K562 (cell line): ENCODE data around the gene PPP1R15B. TPM values are rescaled to one million over a fixed set of nuclear protein-coding genes. Genes with fewer than 3 reads are reported as not detected.

Experiments used
- ATAC-seq: fragments of 200-7000 bp; cut with Tn5 transposase; 3 replicates; pipeline ENCODE4 v1.9.1; 2020; ENCODE audit warnings: moderate library complexity
- BruUV-seq: library from RNA; stranded (reverse); fragments of 400-500 nt; replicated peaks from 2 replicates; lab custom pipeline; 2021; lab: Mats Ljungman, UMichigan
- CTCF ChIA-PET: fragments of 300-600 bp; formaldehyde crosslinking; extraction: SDS; loops from one replicate; lab custom pipeline; 2021; ENCODE audit warnings: low intra/inter-chr PET ratio; lab: Yijun Ruan, JAX
- POLR2A ChIA-PET: fragments of 300-600, 350-650 bp; sonication (Branson Sonifier 250); formaldehyde crosslinking; extraction: SDS; loops from one replicate; lab custom pipeline; 2021; ENCODE audit warnings: antibody characterized with exemption, inconsistent platforms; lab: Yijun Ruan, JAX
- DNase-seq, 4 experiments: peaks; one replicate each; pipeline versions ENCODE4 v3.0.0 to v3.0.0-alpha.2; 2011 to 2018; ENCODE audit warnings: low spot score in 3 of 4, mixed read lengths in 3 of 4; ENCODE audit errors: extremely low read depth in 1 of 4
- FAIRE-seq: peaks from 2 replicates; lab custom pipeline; 2011; peaks lifted over from hg19 to GRCh38; lab: Jason Lieb, UNC
- H2AFZ ChIP-seq: 2 replicates; pipeline ENCODE4 v1.6.0; 2011; ENCODE audit warnings: low read depth, low read length, control low read depth, inconsistent platforms
- H3K27ac ChIP-seq: fragments of 200-600 bp; 3 replicates; pipeline ENCODE4 v1.8.0; 2011; ENCODE audit warnings: low read depth, mild to moderate bottlenecking, control low read depth, inconsistent platforms, low read length, moderate library complexity, mixed read lengths; ENCODE audit errors: extremely low read depth
- H3K27me3 ChIP-seq, 2 experiments: fragments of 300-600 bp in 1 of 2; 2 replicates in 1 of 2; 3 replicates in 1 of 2; pipeline versions ENCODE4 v1.6.0 to v1.8.0; 2011; ENCODE audit warnings: inconsistent platforms in 2 of 2, low read length in 2 of 2, mild to moderate bottlenecking in 1 of 2, mixed read lengths in 1 of 2, moderate library complexity in 1 of 2; ENCODE audit not compliant: control insufficient read depth in 2 of 2, insufficient read depth in 2 of 2
- H3K36me3 ChIP-seq: fragments of 300-600 bp; 3 replicates; pipeline ENCODE4 v1.8.0; 2011; ENCODE audit warnings: mild to moderate bottlenecking, low read length, inconsistent platforms; ENCODE audit not compliant: control insufficient read depth, insufficient read depth
- H3K4me1 ChIP-seq, 2 experiments: fragments of 200-600 bp in 1 of 2; replicated peaks in 1 of 2; 2 replicates in 1 of 2; 3 replicates in 1 of 2; pipeline versions ENCODE4 v1.5.1 to v1.8.0; 2011; ENCODE audit warnings: inconsistent platforms in 2 of 2, low read length in 2 of 2, mild to moderate bottlenecking in 1 of 2, mixed read lengths in 1 of 2, moderate library complexity in 1 of 2; ENCODE audit not compliant: control insufficient read depth in 2 of 2, insufficient read depth in 2 of 2
- H3K4me2 ChIP-seq: 2 replicates; pipeline ENCODE4 v1.6.1; 2011; ENCODE audit warnings: low read length, control low read depth, inconsistent platforms, mixed read lengths; ENCODE audit not compliant: insufficient read depth
- H3K4me3 ChIP-seq: fragments of 200-600 bp; sonication (generic), shearing (Covaris generic); 2 replicates; pipeline ENCODE4 v1.5.1; 2016; ENCODE audit warnings: control low read depth, inconsistent platforms
- H3K79me2 ChIP-seq: fragments of 200-600 bp; 3 replicates; pipeline ENCODE4 v1.8.0; 2011; ENCODE audit warnings: low read length, inconsistent platforms; ENCODE audit not compliant: control insufficient read depth, insufficient read depth
- H3K9ac ChIP-seq, 2 experiments: 2 replicates each; pipeline versions ENCODE4 v1.6.0 to v1.6.1; 2011; ENCODE audit warnings: low read depth in 2 of 2, low read length in 2 of 2, control low read depth in 1 of 2, inconsistent platforms in 1 of 2, mild to moderate bottlenecking in 1 of 2, mixed read lengths in 1 of 2; ENCODE audit not compliant: insufficient read depth in 1 of 2
- H3K9me1 ChIP-seq: one replicate; pipeline ENCODE4 v1.6.0; 2011; ENCODE audit warnings: inconsistent platforms, mild to moderate bottlenecking, low read length, moderate library complexity; ENCODE audit not compliant: control insufficient read depth, insufficient read depth
- H3K9me3 ChIP-seq: replicated peaks from 2 replicates; pipeline ENCODE4 v1.5.1; 2011; ENCODE audit warnings: low read depth, low read length, inconsistent platforms; ENCODE audit not compliant: control insufficient read depth, insufficient read depth
- H4K20me1 ChIP-seq: replicated peaks from 2 replicates; pipeline ENCODE4 v1.6.1; 2011; ENCODE audit warnings: low read length, inconsistent platforms, mixed read lengths; ENCODE audit not compliant: control insufficient read depth, insufficient read depth
- SETDB1 ChIP-seq: IDR thresholded peaks from one replicate; pipeline ENCODE4 v1.6.1; 2012; ENCODE audit warnings: low read length, control low read depth, inconsistent platforms
- TGIF2 ChIP-seq: sonication (generic); formaldehyde crosslinking; IDR thresholded peaks from 2 replicates; pipeline ENCODE4 v1.8.1; 2022; ENCODE audit warnings: mild to moderate bottlenecking, missing genetic modification reagents, moderate library complexity
- USF1 ChIP-seq: sonication (generic); formaldehyde crosslinking; IDR thresholded peaks from 2 replicates; pipeline ENCODE4 v1.9.0; 2022; ENCODE audit warnings: mild to moderate bottlenecking, missing genetic modification reagents
- WGBS: fragments of 100-300 bp; shearing (Covaris generic); methylation state at CpG from one replicate; pipeline ENCODE4 v1.1.6; 2016; ENCODE audit warnings: low coverage, mixed read lengths; ENCODE audit not compliant: insufficient coverage; ENCODE audit errors: missing lambda C conversion rate; 5-methylcytosine and 5-hydroxymethylcytosine counted together
- in situ Hi-C: fragments of 300-500 bp; cut with MboI; formaldehyde crosslinking; loops from 4 replicates; pipeline ENCODE4 v1.15.0; 2018; ENCODE audit warnings: inconsistent platforms, mixed read lengths
- intact Hi-C: fragments of 100-400 bp; cut with micrococcal nuclease; formaldehyde crosslinking; loops from 2 replicates; pipeline ENCODE4 v1.14.2; 2022
- polyA plus RNA-seq, 8 experiments: library from polyadenylated mRNA; depleted of rRNA in 4 of 8; stranded (reverse) in 5 of 8; unstranded in 3 of 8; fragments of >200 nt; fragmentation: Nextera tagmentation in 2 of 8; fragmentation: Illumina TruSeq in 1 of 8; extraction: Ambion mirVana in 2 of 8; extraction: Trizol in 1 of 8; gene quantifications; 2 replicates each; pipeline versions ENCODE4 v1.2.1 to v1.2.3, GENCODE V29; 2011 to 2014; ENCODE audit warnings: inconsistent platforms in 1 of 8, missing spikeins in 1 of 8
- total RNA-seq, 7 experiments: library from RNA; depleted of rRNA in 6 of 7; stranded (reverse); fragments of >200 nt in 6 of 7; fragmentation: Illumina TruSeq in 2 of 7; extraction: Trizol in 2 of 7; gene quantifications; 2 replicates each; pipeline versions ENCODE4 v1.2.1 to v1.2.3, GENCODE V29; 2011 to 2021; ENCODE audit warnings: low replicate concordance in 1 of 7
- TF ChIP-seq, protein P1 (sequence below): fragments of 250-450 bp; sonication (Bioruptor Pico); IDR thresholded peaks from 2 replicates; pipeline ENCODE4 v1.6.1; 2021; ENCODE audit warnings: mild to moderate bottlenecking
- TF ChIP-seq, protein P2 (sequence below), 2 experiments: fragments of 450-650 bp in 1 of 2; sonication (generic) in 1 of 2; formaldehyde crosslinking in 1 of 2; IDR thresholded peaks in 1 of 2; conservative IDR thresholded peaks in 1 of 2; 2 replicates each; pipeline versions ENCODE4 v1.6.1 to v1.8.1; 2016 to 2023; ENCODE audit warnings: mild to moderate bottlenecking in 2 of 2, moderate library complexity in 2 of 2, inconsistent platforms in 1 of 2, missing genetic modification reagents in 1 of 2

PPP1R15B gene
- total and polyA plus RNA-seq, 9 of the 15 experiments (the other 6 are each of a cell fraction or from before 2014, with no cell fraction given), result 17.0 to 48.1 (median 30.8) TPM

- FAIRE-seq (no peak), ATAC-seq (no peak), DNase-seq (no peak)
- H3K9me3 ChIP-seq, result no peaks in the 10 kb centered on the region
- no peaks in the 10 kb centered on the region for H3K36me3 ChIP-seq
- H3K27me3 ChIP-seq, result peaks cover 49 to 71% of the 10 kb centered on the region in 2 experiments
- POLR2A ChIA-PET, result interaction anchor here (1.1 kb wide), 1 partner anchor 33 kb away, joined by 4 read pairs; no protein-coding TSS in a partner anchor
- no peaks in the 10 kb centered on the region for H3K79me2 ChIP-seq
- peaks cover 5 to 10% of the 10 kb centered on the region in 2 experiments for H3K4me1 ChIP-seq
- no peak overlapping the region for H3K4me3 ChIP-seq
- in situ Hi-C loops (no loop called here), intact Hi-C loops (no loop called here)
- 0 out of 2 replicates have a peak, but pooled peaks have one; percentile 22 for TF ChIP-seq TGIF2
- TF ChIP-seq, protein P1, sequence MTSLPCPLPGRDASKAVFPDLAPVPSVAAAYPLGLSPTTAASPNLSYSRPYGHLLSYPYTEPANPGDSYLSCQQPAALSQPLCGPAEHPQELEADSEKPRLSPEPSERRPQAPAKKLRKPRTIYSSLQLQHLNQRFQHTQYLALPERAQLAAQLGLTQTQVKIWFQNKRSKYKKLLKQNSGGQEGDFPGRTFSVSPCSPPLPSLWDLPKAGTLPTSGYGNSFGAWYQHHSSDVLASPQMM, result no peak
- no peak overlapping the region for H3K27ac ChIP-seq
- H3K9me1 ChIP-seq, result no peaks in the 10 kb centered on the region
- no TSS peak for BruUV-seq
- WGBS, result 38% methylated on average over 28 of the region's 28 CpGs
- peaks cover 16% of the 10 kb centered on the region for H4K20me1 ChIP-seq
- CTCF ChIA-PET, result no interaction called here
- no peak overlapping the region for H3K4me2 ChIP-seq
- H2AFZ ChIP-seq, result no peak overlapping the region
- no peak overlapping the region for H3K9ac ChIP-seq
Measured at GRCh38 chr1:204376919-204377799, 34.5 kb downstream of the PPP1R15B start.

GRCh38 chr1:204376465-204376864 lies 35.2 kb downstream of the PPP1R15B start:
- POLR2A ChIA-PET, result no interaction called here
- in situ Hi-C loops, result no loop called here
- Histone ChIP-seq H3K27ac (no peak overlapping the region), H3K9me3 (no peaks in the 10 kb centered on the region), H3K27me3 (peaks cover 50 to 78% of the 10 kb centered on the region in 2 experiments), H3K4me3 (no peak overlapping the region), H3K9ac (no peak overlapping the region), H2AFZ (no peak overlapping the region), H3K9me1 (no peaks in the 10 kb centered on the region), H3K36me3 (no peaks in the 10 kb centered on the region), H3K4me1 (peaks cover 5 to 10% of the 10 kb centered on the region in 2 experiments), H3K4me2 (no peak overlapping the region), H3K79me2 (no peaks in the 10 kb centered on the region), H4K20me1 (peaks cover 16% of the 10 kb centered on the region)
- ATAC-seq, result no peak
- 2% methylated on average over 6 of the region's 6 CpGs for WGBS
- no peak for DNase-seq
- BruUV-seq, result no TSS peak
- intact Hi-C loops, result no loop called here
- no peak for FAIRE-seq
- CTCF ChIA-PET, result no interaction called here
- TF ChIP-seq, protein P2, sequence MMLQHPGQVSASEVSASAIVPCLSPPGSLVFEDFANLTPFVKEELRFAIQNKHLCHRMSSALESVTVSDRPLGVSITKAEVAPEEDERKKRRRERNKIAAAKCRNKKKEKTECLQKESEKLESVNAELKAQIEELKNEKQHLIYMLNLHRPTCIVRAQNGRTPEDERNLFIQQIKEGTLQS (IDR thresholded peaks at IDR 0.05), result no peak
- TF ChIP-seq, protein P2 (CRISPR knock-in tag; conservative IDR thresholded peaks at IDR 0.05), result no peak
- TF ChIP-seq SETDB1 (no peak), USF1 (no peak)
